HepG2 (cell line): ENCODE measurements around the gene PIP5K1C.

Experiments used
- AKNA ChIP-seq: sonication (generic); formaldehyde crosslinking; IDR thresholded peaks from 2 replicates; pipeline ENCODE4 v1.4.0; 2020; ENCODE audit warnings: missing genetic modification reagents, borderline replicate concordance
- CTCF ChIP-seq: sonication (generic); formaldehyde crosslinking; IDR thresholded peaks from 2 replicates; pipeline ENCODE4 v1.5.0; 2020; ENCODE audit warnings: mild to moderate bottlenecking, missing genetic modification reagents, moderate library complexity
- FOXM1 ChIP-seq: sonication (generic); formaldehyde crosslinking; IDR thresholded peaks from 2 replicates; pipeline ENCODE4 v1.5.0; 2020; ENCODE audit warnings: missing genetic modification reagents
- IKZF1 ChIP-seq: fragments of 450-650 bp; IDR thresholded peaks from 2 replicates; pipeline ENCODE4 v1.7.1; 2016
- KDM4B ChIP-seq: sonication (generic); formaldehyde crosslinking; IDR thresholded peaks from 2 replicates; pipeline ENCODE4 v1.4.0; 2020; ENCODE audit warnings: missing genetic modification reagents
- MAX ChIP-seq: IDR thresholded peaks from 2 replicates; pipeline ENCODE4 v1.6.1; 2012; ENCODE audit warnings: inconsistent platforms
- NCOA5 ChIP-seq: sonication (generic); formaldehyde crosslinking; IDR thresholded peaks from 2 replicates; pipeline ENCODE4 v1.4.0; 2020; ENCODE audit warnings: missing genetic modification reagents
- NFIB ChIP-seq: sonication (generic); formaldehyde crosslinking; IDR thresholded peaks from 2 replicates; pipeline ENCODE4 v1.9.0; 2021; ENCODE audit warnings: missing genetic modification reagents, mild to moderate bottlenecking, borderline replicate concordance
- PTBP1 ChIP-seq: fragments of 200-400 bp; formaldehyde crosslinking; IDR thresholded peaks from 2 replicates; pipeline ENCODE4 v1.6.1; 2018; ENCODE audit warnings: low read length, low read depth; ENCODE audit not compliant: poor library complexity, severe bottlenecking
- SRSF9 ChIP-seq: fragments of 200-400 bp; formaldehyde crosslinking; IDR thresholded peaks from 2 replicates; pipeline ENCODE4 v1.6.1; 2018; ENCODE audit warnings: borderline replicate concordance, mild to moderate bottlenecking, low read depth, low read length; ENCODE audit not compliant: insufficient read depth, poor library complexity, severe bottlenecking
- SRY ChIP-seq: sonication (generic); formaldehyde crosslinking; IDR thresholded peaks from 2 replicates; pipeline ENCODE4 v1.8.0; 2022; ENCODE audit warnings: mild to moderate bottlenecking, missing genetic modification reagents
- ZBTB40 ChIP-seq, 2 experiments: fragments of 450-650 bp in 1 of 2; sonication (generic) in 1 of 2; formaldehyde crosslinking in 1 of 2; IDR thresholded peaks; 2 replicates each; pipeline versions ENCODE4 v1.6.1 to v1.8.0; 2016 to 2022; ENCODE audit warnings: antibody characterized with exemption in 1 of 2, mild to moderate bottlenecking in 1 of 2, missing genetic modification reagents in 1 of 2
- ZNF446 ChIP-seq: sonication (generic); formaldehyde crosslinking; IDR thresholded peaks from 2 replicates; pipeline ENCODE4 v1.5.0; 2020; ENCODE audit warnings: mild to moderate bottlenecking, missing genetic modification reagents
- TF ChIP-seq, protein P1 (sequence below), 2 experiments: IDR thresholded peaks; 2 replicates each; pipeline ENCODE4 v1.6.1; 2011 to 2012; ENCODE audit warnings: low read length in 2 of 2, borderline replicate concordance in 1 of 2, low read depth in 1 of 2, mild to moderate bottlenecking in 1 of 2, moderate library complexity in 1 of 2

DNA sequence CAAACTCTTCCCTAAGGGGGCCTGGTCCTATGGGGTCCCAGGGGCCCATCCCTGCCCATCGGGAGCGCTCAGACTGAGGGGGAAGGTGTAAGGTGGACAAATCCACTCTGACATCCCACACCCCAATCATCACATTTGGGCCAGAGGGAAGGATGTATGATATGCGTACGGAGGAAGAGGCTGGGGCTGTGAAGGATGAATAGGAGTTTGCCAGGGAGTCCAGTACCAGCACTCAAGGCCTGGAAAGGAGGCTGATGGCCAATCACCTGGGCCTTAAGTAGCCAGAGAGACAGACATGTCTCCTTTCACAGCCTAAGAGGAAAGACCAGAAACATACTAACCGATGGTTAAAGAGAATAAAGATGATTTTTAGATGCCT is 22.8 kb upstream of the PIP5K1C start:
- TF ChIP-seq CTCF (CRISPR knock-in tag) (no peak), SRY (CRISPR knock-in tag) (no peak), PTBP1 (no peak), AKNA (no peak), ZNF446 (CRISPR knock-in tag) (no peak), KDM4B (no peak), SRSF9 (no peak), NFIB (no peak), MAX (no peak), IKZF1 (no peak), FOXM1 (CRISPR knock-in tag) (no peak), ZBTB40 (IDR thresholded peaks at IDR 0.05) (no peak), ZBTB40 (CRISPR knock-in tag; IDR thresholded peaks at IDR 0.05) (no peak), NCOA5 (CRISPR knock-in tag) (no peak)
- TF ChIP-seq, protein P1, sequence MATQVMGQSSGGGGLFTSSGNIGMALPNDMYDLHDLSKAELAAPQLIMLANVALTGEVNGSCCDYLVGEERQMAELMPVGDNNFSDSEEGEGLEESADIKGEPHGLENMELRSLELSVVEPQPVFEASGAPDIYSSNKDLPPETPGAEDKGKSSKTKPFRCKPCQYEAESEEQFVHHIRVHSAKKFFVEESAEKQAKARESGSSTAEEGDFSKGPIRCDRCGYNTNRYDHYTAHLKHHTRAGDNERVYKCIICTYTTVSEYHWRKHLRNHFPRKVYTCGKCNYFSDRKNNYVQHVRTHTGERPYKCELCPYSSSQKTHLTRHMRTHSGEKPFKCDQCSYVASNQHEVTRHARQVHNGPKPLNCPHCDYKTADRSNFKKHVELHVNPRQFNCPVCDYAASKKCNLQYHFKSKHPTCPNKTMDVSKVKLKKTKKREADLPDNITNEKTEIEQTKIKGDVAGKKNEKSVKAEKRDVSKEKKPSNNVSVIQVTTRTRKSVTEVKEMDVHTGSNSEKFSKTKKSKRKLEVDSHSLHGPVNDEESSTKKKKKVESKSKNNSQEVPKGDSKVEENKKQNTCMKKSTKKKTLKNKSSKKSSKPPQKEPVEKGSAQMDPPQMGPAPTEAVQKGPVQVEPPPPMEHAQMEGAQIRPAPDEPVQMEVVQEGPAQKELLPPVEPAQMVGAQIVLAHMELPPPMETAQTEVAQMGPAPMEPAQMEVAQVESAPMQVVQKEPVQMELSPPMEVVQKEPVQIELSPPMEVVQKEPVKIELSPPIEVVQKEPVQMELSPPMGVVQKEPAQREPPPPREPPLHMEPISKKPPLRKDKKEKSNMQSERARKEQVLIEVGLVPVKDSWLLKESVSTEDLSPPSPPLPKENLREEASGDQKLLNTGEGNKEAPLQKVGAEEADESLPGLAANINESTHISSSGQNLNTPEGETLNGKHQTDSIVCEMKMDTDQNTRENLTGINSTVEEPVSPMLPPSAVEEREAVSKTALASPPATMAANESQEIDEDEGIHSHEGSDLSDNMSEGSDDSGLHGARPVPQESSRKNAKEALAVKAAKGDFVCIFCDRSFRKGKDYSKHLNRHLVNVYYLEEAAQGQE (IDR thresholded peaks at IDR 0.05; ENCODE audit: borderline replicate concordance in 1 of 2, low read depth in 1 of 2, low read length in 2 of 2) = no peak
